GM23338 (cell line): ENCODE results near the gene ACCS. TPM values are rescaled to one million over a fixed set of nuclear protein-coding genes. Genes with fewer than 3 reads are reported as not detected.

ENCODE experiments used
- ATAC-seq: fragments of 200-7000 bp; cut with Tn5 transposase; 3 replicates; pipeline ENCODE4 v1.9.1; 2020
- DNase-seq: peaks from one replicate; pipeline ENCODE4 v3.0.0-alpha.2; 2015; ENCODE audit warnings: low spot score
- H2AFZ ChIP-seq: fragments of 200-600 bp; sonication (generic); 2 replicates; pipeline ENCODE4 v1.8.0; 2016; ENCODE audit warnings: antibody characterized with exemption, mild to moderate bottlenecking, moderate library complexity
- H3F3A ChIP-seq: fragments of 200-600 bp; sonication (generic); replicated peaks from 2 replicates; pipeline ENCODE4 v1.8.0; 2017; ENCODE audit warnings: antibody characterized with exemption, mixed run types, low read depth
- H3K27ac ChIP-seq: fragments of 200-600 bp; sonication (generic); 2 replicates; pipeline ENCODE4 v1.6.1; 2016; ENCODE audit warnings: low read depth
- H3K27me3 ChIP-seq: fragments of 200-600 bp; sonication (generic); 2 replicates; pipeline ENCODE4 v1.8.0; 2016; ENCODE audit warnings: mild to moderate bottlenecking, mixed run types, moderate library complexity; ENCODE audit not compliant: insufficient read depth
- H3K36me3 ChIP-seq: fragments of 200-600 bp; sonication (generic); 2 replicates; pipeline ENCODE4 v1.8.0; 2016; ENCODE audit warnings: mild to moderate bottlenecking; ENCODE audit not compliant: insufficient read depth
- H3K4me1 ChIP-seq: fragments of 200-600 bp; sonication (generic); 2 replicates; pipeline ENCODE4 v1.8.0; 2016; ENCODE audit warnings: mild to moderate bottlenecking, moderate library complexity; ENCODE audit not compliant: insufficient read depth
- H3K4me2 ChIP-seq: fragments of 200-600 bp; sonication (generic); 2 replicates; pipeline ENCODE4 v1.7.1; 2017; ENCODE audit warnings: mixed run types
- H3K4me3 ChIP-seq: fragments of 200-600 bp; sonication (generic); 2 replicates; pipeline ENCODE4 v1.6.1; 2016; ENCODE audit warnings: mixed run types
- H3K79me2 ChIP-seq: fragments of 200-600 bp; sonication (generic); replicated peaks from 2 replicates; pipeline ENCODE4 v1.8.0; 2017; ENCODE audit warnings: mild to moderate bottlenecking; ENCODE audit not compliant: insufficient read depth
- H3K9me2 ChIP-seq: fragments of 200-600 bp; sonication (generic); 2 replicates; pipeline ENCODE4 v1.8.0; 2017; ENCODE audit not compliant: insufficient read depth
- H4K20me1 ChIP-seq: fragments of 200-600 bp; sonication (generic); replicated peaks from 2 replicates; pipeline ENCODE4 v1.8.0; 2017; ENCODE audit warnings: mild to moderate bottlenecking; ENCODE audit not compliant: insufficient read depth
- H3K27ac Mint-ChIP-seq: 2 replicates; pipeline ENCODE4 v1.8.0; 2020; ENCODE audit warnings: inconsistent platforms, mild to moderate bottlenecking, moderate library complexity, mixed read lengths
- H3K27me3 Mint-ChIP-seq: 3 replicates; pipeline ENCODE4 v1.8.0; 2022; ENCODE audit warnings: low read depth, mild to moderate bottlenecking, moderate library complexity, mixed read lengths, inconsistent platforms; ENCODE audit not compliant: insufficient read depth, poor library complexity
- H3K36me3 Mint-ChIP-seq: 3 replicates; pipeline ENCODE4 v1.8.0; 2021; ENCODE audit warnings: low read depth, mild to moderate bottlenecking, inconsistent platforms, moderate library complexity, mixed read lengths
- H3K4me1 Mint-ChIP-seq: 3 replicates; pipeline ENCODE4 v1.8.0; 2020; ENCODE audit warnings: mild to moderate bottlenecking, inconsistent platforms, mixed read lengths
- H3K4me3 Mint-ChIP-seq: 3 replicates; pipeline ENCODE4 v1.8.0; 2021; ENCODE audit warnings: moderate library complexity, mild to moderate bottlenecking, inconsistent platforms, mixed read lengths
- H3K9me3 Mint-ChIP-seq: 3 replicates; pipeline ENCODE4 v1.8.0; 2020; ENCODE audit warnings: moderate library complexity, mild to moderate bottlenecking, inconsistent platforms, mixed read lengths
- EZH2 ChIP-seq: fragments of 200-600 bp; sonication (generic); IDR thresholded peaks from one replicate; pipeline ENCODE4 v1.8.0; 2017; ENCODE audit warnings: antibody characterized with exemption, mild to moderate bottlenecking, low read depth; ENCODE audit not compliant: unreplicated experiment
- EZH2phosphoT487 ChIP-seq: fragments of 200-600 bp; sonication (generic); IDR thresholded peaks from one replicate; pipeline ENCODE4 v1.8.1; 2018; ENCODE audit warnings: antibody characterized with exemption; ENCODE audit not compliant: unreplicated experiment
- JUNB ChIP-seq: IDR thresholded peaks from one replicate; pipeline ENCODE4 v1.6.1; 2016; ENCODE audit warnings: antibody characterized with exemption; ENCODE audit not compliant: unreplicated experiment
- NANOG ChIP-seq: IDR thresholded peaks from 2 replicates; pipeline ENCODE4 v1.6.1; 2016; ENCODE audit warnings: antibody characterized with exemption, borderline replicate concordance
- STAT1 ChIP-seq: IDR thresholded peaks from one replicate; pipeline ENCODE4 v1.6.1; 2016; ENCODE audit warnings: antibody characterized with exemption; ENCODE audit not compliant: unreplicated experiment
- ZNF114 ChIP-seq: fragments of 250-450 bp; sonication (Bioruptor Pico); IDR thresholded peaks from 2 replicates; pipeline ENCODE4 v1.5.0; 2020; ENCODE audit warnings: mild to moderate bottlenecking, moderate library complexity
- ZNF331 ChIP-seq: fragments of 250-450 bp; sonication (Bioruptor Pico); IDR thresholded peaks from 2 replicates; pipeline ENCODE4 v1.5.0; 2020; ENCODE audit warnings: low read depth, mild to moderate bottlenecking, moderate library complexity
- polyA plus RNA-seq: library from polyadenylated mRNA; unstranded; fragments of >200 nt; fragmentation: Nextera tagmentation; extraction: Ambion mirVana; gene quantifications from 2 replicates; pipeline ENCODE4 v1.2.1, GENCODE V29; 2016
- total RNA-seq: library from RNA; depleted of rRNA; stranded (reverse); fragments of >200 nt; shearing (Covaris generic); gene quantifications from 2 replicates; pipeline ENCODE4 v1.2.3, GENCODE V29; 2014
- TF ChIP-seq, protein P1 (sequence below): fragments of 250-450 bp; sonication (Bioruptor Pico); IDR thresholded peaks from 2 replicates; pipeline ENCODE4 v1.5.0; 2020; ENCODE audit warnings: mild to moderate bottlenecking, moderate library complexity

Gene ACCS
- total and polyA plus RNA-seq, 2 experiments from 2014 or later: 3.6 to 6.6 TPM

- ATAC-seq: no peak
- H3K27ac Mint-ChIP-seq: no peak overlapping the region
Observed at GRCh38 chr11:44018127-44018521, 47.9 kb upstream of the ACCS start.

DNA sequence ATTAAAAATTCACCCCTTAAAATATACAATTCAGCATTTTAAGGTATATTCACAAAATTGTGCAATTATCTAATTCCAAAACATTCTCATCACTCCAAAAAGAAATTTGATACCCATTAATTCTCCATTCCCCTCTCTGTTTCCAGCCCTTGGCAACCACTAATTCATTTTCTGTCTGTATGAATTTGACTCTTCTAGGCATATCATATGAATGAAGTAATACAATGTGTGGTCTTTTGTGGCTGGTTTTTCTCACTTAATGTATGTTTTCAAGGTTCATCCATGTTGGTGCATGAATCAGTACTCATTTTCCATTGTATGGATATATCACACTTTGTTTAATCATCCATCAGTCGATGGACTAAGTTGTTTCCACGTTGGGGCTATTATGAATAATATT, 47.2 kb upstream of the ACCS start:
- Histone ChIP-seq H3K27me3 (no peaks in the 10 kb centered on the region), H3F3A (no peaks in the 10 kb centered on the region), H3K36me3 (no peaks in the 10 kb centered on the region), H3K4me2 (no peak overlapping the region), H3K4me1 (no peaks in the 10 kb centered on the region), H3K9me2 (no peaks in the 10 kb centered on the region), H3K4me3 (no peak overlapping the region), H3K79me2 (no peaks in the 10 kb centered on the region), H4K20me1 (no peaks in the 10 kb centered on the region), H2AFZ (no peak overlapping the region), H3K27ac (no peak overlapping the region)
- no peaks in the 10 kb centered on the region for H3K36me3 Mint-ChIP-seq
- no peak for DNase-seq
- H3K4me1 Mint-ChIP-seq: no peaks in the 10 kb centered on the region; the same call in 2 of the 3 replicates
- H3K9me3 Mint-ChIP-seq: peaks cover 7% of the 10 kb centered on the region; the same call in 1 of the 3 replicates
- no peak overlapping the region for H3K4me3 Mint-ChIP-seq
- peaks cover 11% of the 10 kb centered on the region for H3K27me3 Mint-ChIP-seq
- no peak overlapping the region for H3K27ac Mint-ChIP-seq
- no peak for ATAC-seq
- TF ChIP-seq EZH2: no peak
- no peak for TF ChIP-seq JUNB
- TF ChIP-seq EZH2phosphoT487: no peak
- no peak for TF ChIP-seq ZNF114 (CRISPR knock-in tag)
- no peak for TF ChIP-seq NANOG
- no peak for TF ChIP-seq STAT1
- no peak for TF ChIP-seq ZNF331 (CRISPR knock-in tag)

More at GRCh38 chr11:44018127-44018521, 47.9 kb upstream of the ACCS start:
- Histone ChIP-seq H3K27ac (no peak overlapping the region), H3K4me3 (no peak overlapping the region), H3K4me1 (no peaks in the 10 kb centered on the region), H3K79me2 (no peaks in the 10 kb centered on the region), H3K4me2 (no peak overlapping the region), H3K9me2 (no peaks in the 10 kb centered on the region), H3K36me3 (no peaks in the 10 kb centered on the region), H3K27me3 (no peaks in the 10 kb centered on the region), H2AFZ (no peak overlapping the region), H4K20me1 (no peaks in the 10 kb centered on the region), H3F3A (no peaks in the 10 kb centered on the region)
- H3K36me3 Mint-ChIP-seq: no peaks in the 10 kb centered on the region
- H3K4me1 Mint-ChIP-seq: no peaks in the 10 kb centered on the region; the same call in 2 of the 3 replicates
- no peak for DNase-seq
- TF ChIP-seq, protein P1, sequence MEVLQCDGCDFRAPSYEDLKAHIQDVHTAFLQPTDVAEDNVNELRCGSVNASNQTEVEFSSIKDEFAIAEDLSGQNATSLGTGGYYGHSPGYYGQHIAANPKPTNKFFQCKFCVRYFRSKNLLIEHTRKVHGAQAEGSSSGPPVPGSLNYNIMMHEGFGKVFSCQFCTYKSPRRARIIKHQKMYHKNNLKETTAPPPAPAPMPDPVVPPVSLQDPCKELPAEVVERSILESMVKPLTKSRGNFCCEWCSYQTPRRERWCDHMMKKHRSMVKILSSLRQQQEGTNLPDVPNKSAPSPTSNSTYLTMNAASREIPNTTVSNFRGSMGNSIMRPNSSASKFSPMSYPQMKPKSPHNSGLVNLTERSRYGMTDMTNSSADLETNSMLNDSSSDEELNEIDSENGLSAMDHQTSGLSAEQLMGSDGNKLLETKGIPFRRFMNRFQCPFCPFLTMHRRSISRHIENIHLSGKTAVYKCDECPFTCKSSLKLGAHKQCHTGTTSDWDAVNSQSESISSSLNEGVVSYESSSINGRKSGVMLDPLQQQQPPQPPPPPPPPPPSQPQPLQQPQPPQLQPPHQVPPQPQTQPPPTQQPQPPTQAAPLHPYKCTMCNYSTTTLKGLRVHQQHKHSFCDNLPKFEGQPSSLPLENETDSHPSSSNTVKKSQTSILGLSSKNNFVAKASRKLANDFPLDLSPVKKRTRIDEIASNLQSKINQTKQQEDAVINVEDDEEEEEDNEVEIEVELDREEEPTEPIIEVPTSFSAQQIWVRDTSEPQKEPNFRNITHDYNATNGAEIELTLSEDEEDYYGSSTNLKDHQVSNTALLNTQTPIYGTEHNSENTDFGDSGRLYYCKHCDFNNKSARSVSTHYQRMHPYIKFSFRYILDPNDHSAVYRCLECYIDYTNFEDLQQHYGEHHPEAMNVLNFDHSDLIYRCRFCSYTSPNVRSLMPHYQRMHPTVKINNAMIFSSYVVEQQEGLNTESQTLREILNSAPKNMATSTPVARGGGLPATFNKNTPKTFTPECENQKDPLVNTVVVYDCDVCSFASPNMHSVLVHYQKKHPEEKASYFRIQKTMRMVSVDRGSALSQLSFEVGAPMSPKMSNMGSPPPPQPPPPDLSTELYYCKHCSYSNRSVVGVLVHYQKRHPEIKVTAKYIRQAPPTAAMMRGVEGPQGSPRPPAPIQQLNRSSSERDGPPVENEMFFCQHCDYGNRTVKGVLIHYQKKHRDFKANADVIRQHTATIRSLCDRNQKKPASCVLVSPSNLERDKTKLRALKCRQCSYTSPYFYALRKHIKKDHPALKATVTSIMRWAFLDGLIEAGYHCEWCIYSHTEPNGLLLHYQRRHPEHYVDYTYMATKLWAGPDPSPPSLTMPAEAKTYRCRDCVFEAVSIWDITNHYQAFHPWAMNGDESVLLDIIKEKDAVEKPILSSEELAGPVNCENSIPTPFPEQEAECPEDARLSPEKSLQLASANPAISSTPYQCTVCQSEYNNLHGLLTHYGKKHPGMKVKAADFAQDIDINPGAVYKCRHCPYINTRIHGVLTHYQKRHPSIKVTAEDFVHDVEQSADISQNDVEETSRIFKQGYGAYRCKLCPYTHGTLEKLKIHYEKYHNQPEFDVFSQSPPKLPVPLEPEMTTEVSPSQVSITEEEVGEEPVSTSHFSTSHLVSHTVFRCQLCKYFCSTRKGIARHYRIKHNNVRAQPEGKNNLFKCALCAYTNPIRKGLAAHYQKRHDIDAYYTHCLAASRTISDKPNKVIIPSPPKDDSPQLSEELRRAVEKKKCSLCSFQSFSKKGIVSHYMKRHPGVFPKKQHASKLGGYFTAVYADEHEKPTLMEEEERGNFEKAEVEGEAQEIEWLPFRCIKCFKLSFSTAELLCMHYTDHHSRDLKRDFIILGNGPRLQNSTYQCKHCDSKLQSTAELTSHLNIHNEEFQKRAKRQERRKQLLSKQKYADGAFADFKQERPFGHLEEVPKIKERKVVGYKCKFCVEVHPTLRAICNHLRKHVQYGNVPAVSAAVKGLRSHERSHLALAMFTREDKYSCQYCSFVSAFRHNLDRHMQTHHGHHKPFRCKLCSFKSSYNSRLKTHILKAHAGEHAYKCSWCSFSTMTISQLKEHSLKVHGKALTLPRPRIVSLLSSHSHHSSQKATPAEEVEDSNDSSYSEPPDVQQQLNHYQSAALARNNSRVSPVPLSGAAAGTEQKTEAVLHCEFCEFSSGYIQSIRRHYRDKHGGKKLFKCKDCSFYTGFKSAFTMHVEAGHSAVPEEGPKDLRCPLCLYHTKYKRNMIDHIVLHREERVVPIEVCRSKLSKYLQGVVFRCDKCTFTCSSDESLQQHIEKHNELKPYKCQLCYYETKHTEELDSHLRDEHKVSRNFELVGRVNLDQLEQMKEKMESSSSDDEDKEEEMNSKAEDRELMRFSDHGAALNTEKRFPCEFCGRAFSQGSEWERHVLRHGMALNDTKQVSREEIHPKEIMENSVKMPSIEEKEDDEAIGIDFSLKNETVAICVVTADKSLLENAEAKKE (CRISPR knock-in tag): no peak
- H3K9me3 Mint-ChIP-seq: peaks cover 4% of the 10 kb centered on the region; the same call in 1 of the 3 replicates
- no peak overlapping the region for H3K4me3 Mint-ChIP-seq
- peaks cover 10% of the 10 kb centered on the region for H3K27me3 Mint-ChIP-seq
